ENCODE results near the gene IPPK. TPM values are rescaled to one million over a fixed set of nuclear protein-coding genes. Genes with fewer than 3 reads are reported as not detected.

The IPPK gene
- total RNA-seq, 1 donor from 2014 or later: 39.5 TPM

DNA sequence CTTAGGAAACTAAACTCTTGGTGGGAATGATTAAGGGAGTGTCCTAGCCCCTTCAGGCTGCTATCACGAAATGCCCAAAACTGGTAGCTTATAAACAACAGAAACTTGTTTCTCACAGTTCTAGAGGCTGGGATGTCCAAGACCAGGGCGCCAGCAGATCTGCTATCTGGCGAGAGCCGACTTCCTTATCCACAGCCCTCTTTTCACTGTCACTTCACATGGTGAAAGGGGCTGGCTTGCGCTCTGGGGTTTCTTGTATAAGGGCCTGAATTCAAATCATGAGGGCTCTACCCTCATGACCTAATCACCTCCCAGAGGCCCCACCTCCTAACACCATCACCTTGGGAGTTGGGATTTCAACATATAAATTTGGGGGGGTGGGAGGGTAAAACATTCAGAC, 49.1 kb downstream of the IPPK start:
- Histone ChIP-seq H3K36me3 (peaks cover 0 to 26% of the 10 kb centered on the region in 2 donors), H3K4me3 (no peak overlapping the region), H3K27ac (peak overlapping the region; percentile 92), H3K9me3 (no peaks in the 10 kb centered on the region), H3K27me3 (no peaks in the 10 kb centered on the region), H3K4me1 (peaks cover 46% of the 10 kb centered on the region)
- peak; percentile 52 to 85 for DNase-seq (ENCODE audit: extremely low spot score in 2 of 2)
- intact Hi-C loops (cut with DNase I): no loop called here
- TF ChIP-seq, protein P1, sequence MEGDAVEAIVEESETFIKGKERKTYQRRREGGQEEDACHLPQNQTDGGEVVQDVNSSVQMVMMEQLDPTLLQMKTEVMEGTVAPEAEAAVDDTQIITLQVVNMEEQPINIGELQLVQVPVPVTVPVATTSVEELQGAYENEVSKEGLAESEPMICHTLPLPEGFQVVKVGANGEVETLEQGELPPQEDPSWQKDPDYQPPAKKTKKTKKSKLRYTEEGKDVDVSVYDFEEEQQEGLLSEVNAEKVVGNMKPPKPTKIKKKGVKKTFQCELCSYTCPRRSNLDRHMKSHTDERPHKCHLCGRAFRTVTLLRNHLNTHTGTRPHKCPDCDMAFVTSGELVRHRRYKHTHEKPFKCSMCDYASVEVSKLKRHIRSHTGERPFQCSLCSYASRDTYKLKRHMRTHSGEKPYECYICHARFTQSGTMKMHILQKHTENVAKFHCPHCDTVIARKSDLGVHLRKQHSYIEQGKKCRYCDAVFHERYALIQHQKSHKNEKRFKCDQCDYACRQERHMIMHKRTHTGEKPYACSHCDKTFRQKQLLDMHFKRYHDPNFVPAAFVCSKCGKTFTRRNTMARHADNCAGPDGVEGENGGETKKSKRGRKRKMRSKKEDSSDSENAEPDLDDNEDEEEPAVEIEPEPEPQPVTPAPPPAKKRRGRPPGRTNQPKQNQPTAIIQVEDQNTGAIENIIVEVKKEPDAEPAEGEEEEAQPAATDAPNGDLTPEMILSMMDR (IDR thresholded peaks at IDR 0.05): no peak
- TF ChIP-seq POLR2AphosphoS5 (IDR thresholded peaks at IDR 0.05; ENCODE audit: insufficient read depth in 1 of 2, low read depth in 1 of 2) (no peak), POLR2A (IDR thresholded peaks at IDR 0.05) (no peak)

- intact Hi-C loops (cut with DNase I): no loop called here
- Histone ChIP-seq H3K4me1 (peaks cover 55% of the 10 kb centered on the region), H3K27ac (peak overlapping the region; percentile 92), H3K36me3 (peaks cover 0 to 20% of the 10 kb centered on the region in 2 donors), H3K4me3 (no peak overlapping the region), H3K27me3 (no peaks in the 10 kb centered on the region), H3K9me3 (no peaks in the 10 kb centered on the region)
- TF ChIP-seq POLR2AphosphoS5 (IDR thresholded peaks at IDR 0.05; ENCODE audit: insufficient read depth in 1 of 2, low read depth in 1 of 2) (no peak), POLR2A (IDR thresholded peaks at IDR 0.05) (no peak)
- TF ChIP-seq, protein P1 (IDR thresholded peaks at IDR 0.05): no peak
- DNase-seq (ENCODE audit: extremely low spot score in 2 of 2): peak in 1 of 2 donors; percentile 91
Observed at GRCh38 chr9:92619601-92620300, 50.2 kb downstream of the IPPK start.

DNA sequence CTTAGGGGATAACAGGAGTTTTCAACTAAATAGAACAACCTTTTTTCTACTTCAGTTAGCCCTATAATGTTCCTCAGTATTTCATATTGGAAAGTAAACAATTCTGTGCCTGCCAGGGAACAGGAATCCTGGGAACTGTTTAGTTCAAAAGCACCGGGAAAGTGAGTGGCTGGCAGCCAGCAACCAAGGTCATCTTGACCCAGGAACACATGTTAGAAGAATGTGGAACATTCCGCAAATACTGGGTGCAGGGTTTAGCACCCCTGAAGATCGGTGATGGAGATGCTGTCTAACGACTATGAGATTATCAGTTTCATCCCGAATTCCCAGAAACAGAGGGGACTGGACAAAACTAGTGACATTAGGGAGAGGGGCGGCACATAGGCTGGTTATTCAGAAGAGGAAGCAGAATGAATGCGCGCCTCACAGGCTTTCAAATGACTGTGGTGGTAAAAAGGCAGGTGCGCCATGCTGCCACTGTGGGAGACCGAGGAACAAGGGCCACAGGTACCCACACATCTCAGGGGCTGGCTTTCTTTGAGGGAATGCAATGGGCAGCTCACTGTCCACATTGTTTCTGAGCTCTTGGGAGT, 51.2 kb downstream of the IPPK start:
- intact Hi-C loops (cut with DNase I): no loop called here
- DNase-seq (ENCODE audit: extremely low spot score in 2 of 2): peak in 1 of 2 donors; percentile 25
- peaks cover 57% of the 10 kb centered on the region for H3K4me1 ChIP-seq
- no peak for TF ChIP-seq POLR2A (IDR thresholded peaks at IDR 0.05)
- TF ChIP-seq, protein P1 (IDR thresholded peaks at IDR 0.05): no peak
- TF ChIP-seq POLR2AphosphoS5 (IDR thresholded peaks at IDR 0.05; ENCODE audit: insufficient read depth in 1 of 2, low read depth in 1 of 2): no peak
- no peaks in the 10 kb centered on the region for H3K9me3 ChIP-seq
- peak overlapping the region; percentile 92 for H3K27ac ChIP-seq
- H3K4me3 ChIP-seq: no peak overlapping the region
- H3K27me3 ChIP-seq: no peaks in the 10 kb centered on the region
- H3K36me3 ChIP-seq: peaks cover 0 to 10% of the 10 kb centered on the region in 2 donors

DNA sequence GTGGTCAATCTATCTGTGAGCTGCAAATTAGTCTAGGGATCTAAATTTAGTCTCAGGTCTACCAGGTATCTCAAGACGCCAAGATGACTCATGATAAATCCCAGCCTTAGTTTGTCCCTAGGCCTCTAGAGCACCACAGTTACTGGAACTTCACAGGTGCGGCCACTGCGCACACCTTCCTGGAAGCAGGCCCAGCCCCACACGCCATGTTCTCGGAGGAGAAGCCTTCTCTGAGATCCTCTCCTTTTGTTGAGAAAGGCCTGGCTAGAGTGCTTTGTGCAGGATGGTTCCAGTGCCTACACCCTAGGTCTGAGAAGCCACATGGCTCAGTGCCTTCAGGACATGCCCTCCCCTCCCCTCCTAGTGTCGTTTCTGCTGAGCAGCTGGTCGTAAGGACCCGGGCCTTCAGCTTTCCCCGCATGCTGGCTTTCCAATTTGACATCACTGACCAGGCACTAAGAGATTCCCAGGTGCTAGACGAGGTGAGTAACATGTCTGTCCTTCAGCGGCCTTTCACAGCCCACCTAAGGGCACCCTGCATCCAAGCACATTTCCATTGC, 51.9 kb downstream of the IPPK start:
- intact Hi-C loops (cut with DNase I): no loop called here
- H3K27me3 ChIP-seq: no peaks in the 10 kb centered on the region
- no peak overlapping the region for H3K4me3 ChIP-seq
- H3K9me3 ChIP-seq: no peaks in the 10 kb centered on the region
- H3K36me3 ChIP-seq: peaks cover 0 to 6% of the 10 kb centered on the region in 2 donors
- TF ChIP-seq, protein P1 (IDR thresholded peaks at IDR 0.05): no peak
- TF ChIP-seq POLR2A (IDR thresholded peaks at IDR 0.05): no peak
- DNase-seq (ENCODE audit: extremely low spot score in 2 of 2): peak in 1 of 2 donors; percentile 77
- H3K27ac ChIP-seq: peak overlapping the region; percentile 92
- H3K4me1 ChIP-seq: peaks cover 57% of the 10 kb centered on the region
